ENCODE results near the gene DGKI. TPM values are rescaled to one million over a fixed set of nuclear protein-coding genes. Genes with fewer than 3 reads are reported as not detected.

DGKI gene
- total and polyA plus RNA-seq, 2 experiments from 2014 or later = 0.16 to 1.0 TPM

DNA sequence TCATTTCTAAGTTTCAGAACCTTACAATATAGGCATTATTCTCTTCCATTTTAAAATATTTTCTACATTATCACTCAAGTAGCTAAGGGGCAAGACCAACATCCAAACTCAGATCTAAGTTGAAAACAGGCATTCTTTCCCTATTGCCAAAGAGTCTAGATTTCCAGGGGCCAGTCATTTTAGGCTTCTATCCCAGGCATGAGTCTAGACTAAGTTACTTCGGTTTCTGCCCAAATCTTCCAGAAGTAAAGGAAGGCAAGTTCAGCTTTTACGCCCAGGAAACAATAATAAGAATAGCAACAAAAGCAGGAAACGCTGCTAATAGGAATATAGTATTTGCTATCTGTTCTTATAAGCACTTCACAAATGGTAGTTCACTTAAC, 189.9 kb downstream of the DGKI start:
- H3K27ac Mint-ChIP-seq = no peak overlapping the region
- Histone ChIP-seq H3K27ac (ENCODE audit: low read depth) (no peak overlapping the region), H3K4me2 (peak overlapping the region; percentile 5; the same call in 1 of the 2 replicates), H3F3A (replicated peaks; ENCODE audit: low read depth) (no peaks in the 10 kb centered on the region), H3K9me2 (ENCODE audit: insufficient read depth) (no peaks in the 10 kb centered on the region), H3K36me3 (ENCODE audit: insufficient read depth) (no peaks in the 10 kb centered on the region), H3K27me3 (ENCODE audit: insufficient read depth) (no peaks in the 10 kb centered on the region), H2AFZ (no peak overlapping the region), H3K79me2 (replicated peaks; ENCODE audit: insufficient read depth) (no peaks in the 10 kb centered on the region), H3K4me1 (ENCODE audit: insufficient read depth) (peaks cover 28% of the 10 kb centered on the region), H3K4me3 (no peak overlapping the region), H4K20me1 (replicated peaks; ENCODE audit: insufficient read depth) (no peaks in the 10 kb centered on the region)
- no peak overlapping the region for H3K4me3 Mint-ChIP-seq
- ATAC-seq = no peak
- no peaks in the 10 kb centered on the region for H3K36me3 Mint-ChIP-seq (ENCODE audit: low read depth)
- peaks cover 2% of the 10 kb centered on the region for H3K27me3 Mint-ChIP-seq (ENCODE audit: insufficient read depth, low read depth, poor library complexity)
- H3K9me3 Mint-ChIP-seq = no peaks in the 10 kb centered on the region
- TF ChIP-seq STAT1 (IDR thresholded peaks at IDR 0.05; ENCODE audit: unreplicated experiment) (no peak), EZH2phosphoT487 (IDR thresholded peaks at IDR 0.05; ENCODE audit: unreplicated experiment) (no peak), ZNF331 (CRISPR knock-in tag; IDR thresholded peaks at IDR 0.05; ENCODE audit: low read depth) (no peak), JUNB (IDR thresholded peaks at IDR 0.05; ENCODE audit: unreplicated experiment) (no peak), POLR2AphosphoS5 (IDR thresholded peaks at IDR 0.05; ENCODE audit: low read depth) (no peak), CREB1 (CRISPR knock-in tag; IDR thresholded peaks at IDR 0.05; ENCODE audit: low read depth) (no peak), NANOG (IDR thresholded peaks at IDR 0.05; ENCODE audit: borderline replicate concordance) (no peak), ZNF114 (CRISPR knock-in tag; IDR thresholded peaks at IDR 0.05) (no peak), EZH2 (IDR thresholded peaks at IDR 0.05; ENCODE audit: low read depth, unreplicated experiment) (no peak)
- TF ChIP-seq, protein P1, sequence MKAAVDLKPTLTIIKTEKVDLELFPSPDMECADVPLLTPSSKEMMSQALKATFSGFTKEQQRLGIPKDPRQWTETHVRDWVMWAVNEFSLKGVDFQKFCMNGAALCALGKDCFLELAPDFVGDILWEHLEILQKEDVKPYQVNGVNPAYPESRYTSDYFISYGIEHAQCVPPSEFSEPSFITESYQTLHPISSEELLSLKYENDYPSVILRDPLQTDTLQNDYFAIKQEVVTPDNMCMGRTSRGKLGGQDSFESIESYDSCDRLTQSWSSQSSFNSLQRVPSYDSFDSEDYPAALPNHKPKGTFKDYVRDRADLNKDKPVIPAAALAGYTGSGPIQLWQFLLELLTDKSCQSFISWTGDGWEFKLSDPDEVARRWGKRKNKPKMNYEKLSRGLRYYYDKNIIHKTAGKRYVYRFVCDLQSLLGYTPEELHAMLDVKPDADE (IDR thresholded peaks at IDR 0.05) = no peak
- TF ChIP-seq, protein P2, sequence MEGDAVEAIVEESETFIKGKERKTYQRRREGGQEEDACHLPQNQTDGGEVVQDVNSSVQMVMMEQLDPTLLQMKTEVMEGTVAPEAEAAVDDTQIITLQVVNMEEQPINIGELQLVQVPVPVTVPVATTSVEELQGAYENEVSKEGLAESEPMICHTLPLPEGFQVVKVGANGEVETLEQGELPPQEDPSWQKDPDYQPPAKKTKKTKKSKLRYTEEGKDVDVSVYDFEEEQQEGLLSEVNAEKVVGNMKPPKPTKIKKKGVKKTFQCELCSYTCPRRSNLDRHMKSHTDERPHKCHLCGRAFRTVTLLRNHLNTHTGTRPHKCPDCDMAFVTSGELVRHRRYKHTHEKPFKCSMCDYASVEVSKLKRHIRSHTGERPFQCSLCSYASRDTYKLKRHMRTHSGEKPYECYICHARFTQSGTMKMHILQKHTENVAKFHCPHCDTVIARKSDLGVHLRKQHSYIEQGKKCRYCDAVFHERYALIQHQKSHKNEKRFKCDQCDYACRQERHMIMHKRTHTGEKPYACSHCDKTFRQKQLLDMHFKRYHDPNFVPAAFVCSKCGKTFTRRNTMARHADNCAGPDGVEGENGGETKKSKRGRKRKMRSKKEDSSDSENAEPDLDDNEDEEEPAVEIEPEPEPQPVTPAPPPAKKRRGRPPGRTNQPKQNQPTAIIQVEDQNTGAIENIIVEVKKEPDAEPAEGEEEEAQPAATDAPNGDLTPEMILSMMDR (conservative IDR thresholded peaks at IDR 0.05; ENCODE audit: low read depth in 2 of 2) = no peak
- TF ChIP-seq, protein P3, sequence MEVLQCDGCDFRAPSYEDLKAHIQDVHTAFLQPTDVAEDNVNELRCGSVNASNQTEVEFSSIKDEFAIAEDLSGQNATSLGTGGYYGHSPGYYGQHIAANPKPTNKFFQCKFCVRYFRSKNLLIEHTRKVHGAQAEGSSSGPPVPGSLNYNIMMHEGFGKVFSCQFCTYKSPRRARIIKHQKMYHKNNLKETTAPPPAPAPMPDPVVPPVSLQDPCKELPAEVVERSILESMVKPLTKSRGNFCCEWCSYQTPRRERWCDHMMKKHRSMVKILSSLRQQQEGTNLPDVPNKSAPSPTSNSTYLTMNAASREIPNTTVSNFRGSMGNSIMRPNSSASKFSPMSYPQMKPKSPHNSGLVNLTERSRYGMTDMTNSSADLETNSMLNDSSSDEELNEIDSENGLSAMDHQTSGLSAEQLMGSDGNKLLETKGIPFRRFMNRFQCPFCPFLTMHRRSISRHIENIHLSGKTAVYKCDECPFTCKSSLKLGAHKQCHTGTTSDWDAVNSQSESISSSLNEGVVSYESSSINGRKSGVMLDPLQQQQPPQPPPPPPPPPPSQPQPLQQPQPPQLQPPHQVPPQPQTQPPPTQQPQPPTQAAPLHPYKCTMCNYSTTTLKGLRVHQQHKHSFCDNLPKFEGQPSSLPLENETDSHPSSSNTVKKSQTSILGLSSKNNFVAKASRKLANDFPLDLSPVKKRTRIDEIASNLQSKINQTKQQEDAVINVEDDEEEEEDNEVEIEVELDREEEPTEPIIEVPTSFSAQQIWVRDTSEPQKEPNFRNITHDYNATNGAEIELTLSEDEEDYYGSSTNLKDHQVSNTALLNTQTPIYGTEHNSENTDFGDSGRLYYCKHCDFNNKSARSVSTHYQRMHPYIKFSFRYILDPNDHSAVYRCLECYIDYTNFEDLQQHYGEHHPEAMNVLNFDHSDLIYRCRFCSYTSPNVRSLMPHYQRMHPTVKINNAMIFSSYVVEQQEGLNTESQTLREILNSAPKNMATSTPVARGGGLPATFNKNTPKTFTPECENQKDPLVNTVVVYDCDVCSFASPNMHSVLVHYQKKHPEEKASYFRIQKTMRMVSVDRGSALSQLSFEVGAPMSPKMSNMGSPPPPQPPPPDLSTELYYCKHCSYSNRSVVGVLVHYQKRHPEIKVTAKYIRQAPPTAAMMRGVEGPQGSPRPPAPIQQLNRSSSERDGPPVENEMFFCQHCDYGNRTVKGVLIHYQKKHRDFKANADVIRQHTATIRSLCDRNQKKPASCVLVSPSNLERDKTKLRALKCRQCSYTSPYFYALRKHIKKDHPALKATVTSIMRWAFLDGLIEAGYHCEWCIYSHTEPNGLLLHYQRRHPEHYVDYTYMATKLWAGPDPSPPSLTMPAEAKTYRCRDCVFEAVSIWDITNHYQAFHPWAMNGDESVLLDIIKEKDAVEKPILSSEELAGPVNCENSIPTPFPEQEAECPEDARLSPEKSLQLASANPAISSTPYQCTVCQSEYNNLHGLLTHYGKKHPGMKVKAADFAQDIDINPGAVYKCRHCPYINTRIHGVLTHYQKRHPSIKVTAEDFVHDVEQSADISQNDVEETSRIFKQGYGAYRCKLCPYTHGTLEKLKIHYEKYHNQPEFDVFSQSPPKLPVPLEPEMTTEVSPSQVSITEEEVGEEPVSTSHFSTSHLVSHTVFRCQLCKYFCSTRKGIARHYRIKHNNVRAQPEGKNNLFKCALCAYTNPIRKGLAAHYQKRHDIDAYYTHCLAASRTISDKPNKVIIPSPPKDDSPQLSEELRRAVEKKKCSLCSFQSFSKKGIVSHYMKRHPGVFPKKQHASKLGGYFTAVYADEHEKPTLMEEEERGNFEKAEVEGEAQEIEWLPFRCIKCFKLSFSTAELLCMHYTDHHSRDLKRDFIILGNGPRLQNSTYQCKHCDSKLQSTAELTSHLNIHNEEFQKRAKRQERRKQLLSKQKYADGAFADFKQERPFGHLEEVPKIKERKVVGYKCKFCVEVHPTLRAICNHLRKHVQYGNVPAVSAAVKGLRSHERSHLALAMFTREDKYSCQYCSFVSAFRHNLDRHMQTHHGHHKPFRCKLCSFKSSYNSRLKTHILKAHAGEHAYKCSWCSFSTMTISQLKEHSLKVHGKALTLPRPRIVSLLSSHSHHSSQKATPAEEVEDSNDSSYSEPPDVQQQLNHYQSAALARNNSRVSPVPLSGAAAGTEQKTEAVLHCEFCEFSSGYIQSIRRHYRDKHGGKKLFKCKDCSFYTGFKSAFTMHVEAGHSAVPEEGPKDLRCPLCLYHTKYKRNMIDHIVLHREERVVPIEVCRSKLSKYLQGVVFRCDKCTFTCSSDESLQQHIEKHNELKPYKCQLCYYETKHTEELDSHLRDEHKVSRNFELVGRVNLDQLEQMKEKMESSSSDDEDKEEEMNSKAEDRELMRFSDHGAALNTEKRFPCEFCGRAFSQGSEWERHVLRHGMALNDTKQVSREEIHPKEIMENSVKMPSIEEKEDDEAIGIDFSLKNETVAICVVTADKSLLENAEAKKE (CRISPR knock-in tag; IDR thresholded peaks at IDR 0.05) = no peak
- TF ChIP-seq, protein P4, sequence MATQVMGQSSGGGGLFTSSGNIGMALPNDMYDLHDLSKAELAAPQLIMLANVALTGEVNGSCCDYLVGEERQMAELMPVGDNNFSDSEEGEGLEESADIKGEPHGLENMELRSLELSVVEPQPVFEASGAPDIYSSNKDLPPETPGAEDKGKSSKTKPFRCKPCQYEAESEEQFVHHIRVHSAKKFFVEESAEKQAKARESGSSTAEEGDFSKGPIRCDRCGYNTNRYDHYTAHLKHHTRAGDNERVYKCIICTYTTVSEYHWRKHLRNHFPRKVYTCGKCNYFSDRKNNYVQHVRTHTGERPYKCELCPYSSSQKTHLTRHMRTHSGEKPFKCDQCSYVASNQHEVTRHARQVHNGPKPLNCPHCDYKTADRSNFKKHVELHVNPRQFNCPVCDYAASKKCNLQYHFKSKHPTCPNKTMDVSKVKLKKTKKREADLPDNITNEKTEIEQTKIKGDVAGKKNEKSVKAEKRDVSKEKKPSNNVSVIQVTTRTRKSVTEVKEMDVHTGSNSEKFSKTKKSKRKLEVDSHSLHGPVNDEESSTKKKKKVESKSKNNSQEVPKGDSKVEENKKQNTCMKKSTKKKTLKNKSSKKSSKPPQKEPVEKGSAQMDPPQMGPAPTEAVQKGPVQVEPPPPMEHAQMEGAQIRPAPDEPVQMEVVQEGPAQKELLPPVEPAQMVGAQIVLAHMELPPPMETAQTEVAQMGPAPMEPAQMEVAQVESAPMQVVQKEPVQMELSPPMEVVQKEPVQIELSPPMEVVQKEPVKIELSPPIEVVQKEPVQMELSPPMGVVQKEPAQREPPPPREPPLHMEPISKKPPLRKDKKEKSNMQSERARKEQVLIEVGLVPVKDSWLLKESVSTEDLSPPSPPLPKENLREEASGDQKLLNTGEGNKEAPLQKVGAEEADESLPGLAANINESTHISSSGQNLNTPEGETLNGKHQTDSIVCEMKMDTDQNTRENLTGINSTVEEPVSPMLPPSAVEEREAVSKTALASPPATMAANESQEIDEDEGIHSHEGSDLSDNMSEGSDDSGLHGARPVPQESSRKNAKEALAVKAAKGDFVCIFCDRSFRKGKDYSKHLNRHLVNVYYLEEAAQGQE (IDR thresholded peaks at IDR 0.05; ENCODE audit: unreplicated experiment) = no peak
- H3K4me1 Mint-ChIP-seq = peaks cover 33% of the 10 kb centered on the region
- no peak for DNase-seq (ENCODE audit: low spot score)

All from GM23338 (cell line).